OCI-LY7 (cell line): Measurements from ENCODE around the gene KIF3C. TPM values are rescaled to one million over a fixed set of nuclear protein-coding genes. Genes with fewer than 3 reads are reported as not detected.

Experiments
- BruUV-seq: library from RNA; stranded (reverse); fragments of 400-500 nt; replicated peaks from 2 replicates; lab custom pipeline; 2021; lab: Mats Ljungman, UMichigan
- CTCF ChIA-PET: fragments of 300-600 bp; sonication (Branson Sonifier 250); formaldehyde crosslinking; loops from one replicate; lab custom pipeline; 2022; ENCODE audit warnings: antibody characterized with exemption; ENCODE audit not compliant: unreplicated experiment; lab: Charles Lee
- POLR2A ChIA-PET: fragments of 300-600 bp; sonication (Branson Sonifier 250); formaldehyde crosslinking; loops from one replicate; lab custom pipeline; 2022; ENCODE audit warnings: antibody characterized with exemption; lab: Charles Lee
- DNase-seq: peaks from one replicate; pipeline ENCODE4 v3.0.0-alpha.2; 2015; ENCODE audit warnings: low spot score
- H2AFZ ChIP-seq: fragments of 200-600 bp; sonication (generic), shearing (Covaris generic); 2 replicates; pipeline ENCODE4 v1.6.1; 2014; ENCODE audit warnings: mild to moderate bottlenecking, antibody characterized with exemption, low read length, moderate library complexity
- H3K27ac ChIP-seq: fragments of 200-600 bp; sonication (generic); 2 replicates; pipeline ENCODE4 v1.5.1; 2014; ENCODE audit warnings: mixed run types, low read depth, mild to moderate bottlenecking, moderate library complexity, low read length, inconsistent platforms; ENCODE audit not compliant: poor library complexity, severe bottlenecking
- H3K36me3 ChIP-seq: fragments of 200-600 bp; sonication (generic); 2 replicates; pipeline ENCODE4 v1.6.1; 2014; ENCODE audit warnings: mild to moderate bottlenecking, antibody characterized with exemption, low read length, moderate library complexity, mixed read lengths; ENCODE audit not compliant: insufficient read depth
- H3K4me1 ChIP-seq: fragments of 200-600 bp; sonication (generic); 2 replicates; pipeline ENCODE4 v1.5.1; 2014; ENCODE audit warnings: mild to moderate bottlenecking, low read length; ENCODE audit not compliant: insufficient read depth, poor library complexity, severe bottlenecking
- H3K4me2 ChIP-seq: fragments of 200-600 bp; sonication (generic); 2 replicates; pipeline ENCODE4 v1.6.1; 2014; ENCODE audit warnings: mild to moderate bottlenecking, low read length
- H3K4me3 ChIP-seq: fragments of 200-600 bp; sonication (generic); 2 replicates; pipeline ENCODE4 v1.5.1; 2014; ENCODE audit warnings: mild to moderate bottlenecking, low read depth, low read length; ENCODE audit not compliant: poor library complexity, severe bottlenecking
- H3K79me2 ChIP-seq: fragments of 200-600 bp; sonication (generic); 2 replicates; pipeline ENCODE4 v1.6.1; 2016; ENCODE audit warnings: low read depth, mild to moderate bottlenecking, low read length, moderate library complexity, mixed read lengths; ENCODE audit not compliant: insufficient read depth
- H3K9me2 ChIP-seq: fragments of 200-600 bp; sonication (generic); 2 replicates; pipeline ENCODE4 v1.6.1; 2016; ENCODE audit warnings: mild to moderate bottlenecking, low read length, mixed read lengths; ENCODE audit not compliant: insufficient read depth
- H3K9me3 ChIP-seq: fragments of 200-600 bp; sonication (generic); 2 replicates; pipeline ENCODE4 v1.6.1; 2014; ENCODE audit warnings: mild to moderate bottlenecking, mixed run types, low read length, mixed read lengths
- H4K20me1 ChIP-seq: fragments of 200-600 bp; sonication (generic); 2 replicates; pipeline ENCODE4 v1.6.1; 2014; ENCODE audit warnings: mild to moderate bottlenecking, antibody characterized with exemption, low read length, moderate library complexity, mixed read lengths; ENCODE audit not compliant: insufficient read depth
- CTCF ChIP-seq: fragments of 200-600 bp; sonication (generic); conservative IDR thresholded peaks from 2 replicates; pipeline ENCODE4 v1.5.1; 2014; ENCODE audit warnings: mild to moderate bottlenecking, antibody characterized with exemption, low read length, moderate library complexity, mixed read lengths
- EZH2phosphoT487 ChIP-seq: fragments of 200-600 bp; sonication (generic); IDR thresholded peaks from 2 replicates; pipeline ENCODE4 v1.6.1; 2018; ENCODE audit warnings: low read depth, borderline replicate concordance, mild to moderate bottlenecking, mixed run types, antibody characterized with exemption, low read length, moderate library complexity, mixed read lengths
- intact Hi-C: fragments of 100-400 bp; cut with micrococcal nuclease; formaldehyde crosslinking; loops from one replicate; pipeline ENCODE4 v1.10.0; 2022; ENCODE audit not compliant: unreplicated experiment
- total RNA-seq, 2 experiments: library from RNA; depleted of rRNA in 1 of 2; stranded (reverse); fragments of >200 nt in 1 of 2; shearing (Covaris generic) in 1 of 2; gene quantifications; 2 replicates each; pipeline ENCODE4 v1.2.3, GENCODE V29; 2014 to 2022

KIF3C gene
- total RNA-seq, 2 experiments from 2014 or later = 3.8 to 11.4 TPM

DNA sequence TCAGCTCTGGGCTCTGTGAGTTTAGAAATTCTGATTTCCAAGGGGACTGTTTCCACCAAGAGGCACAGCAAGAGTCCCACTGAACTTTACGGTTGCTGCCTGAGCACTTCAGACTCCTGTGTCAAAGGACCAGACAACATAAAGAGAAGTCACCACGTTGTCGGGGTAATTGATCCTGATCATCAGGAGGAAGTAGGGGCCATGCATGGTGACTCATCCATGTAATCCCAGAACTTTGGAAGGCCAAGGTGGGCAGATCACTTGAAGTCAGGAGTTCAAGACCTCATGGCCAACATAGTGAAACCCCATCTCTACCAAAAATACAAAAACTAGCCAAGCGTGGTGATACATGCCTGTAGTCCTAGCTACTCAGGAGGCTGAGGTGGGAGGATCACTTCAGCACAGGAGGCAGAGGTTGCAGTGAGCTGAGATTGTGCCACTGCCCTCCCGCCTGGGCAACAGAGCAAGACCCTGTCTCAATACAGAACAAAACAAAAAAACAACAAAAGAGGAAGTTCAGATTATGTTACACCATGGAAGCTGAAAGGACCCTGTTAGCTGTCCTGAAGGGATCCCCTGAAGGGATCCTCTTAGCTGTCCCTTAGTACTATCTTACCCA is 94.6 kb downstream of the KIF3C start:
- no peak for TF ChIP-seq EZH2phosphoT487
- TF ChIP-seq CTCF = no peak
- Histone ChIP-seq H3K4me1 (no peaks in the 10 kb centered on the region), H2AFZ (no peak overlapping the region), H3K27ac (no peak overlapping the region), H3K9me2 (no peaks in the 10 kb centered on the region), H3K79me2 (no peaks in the 10 kb centered on the region), H3K4me3 (no peak overlapping the region), H3K36me3 (no peaks in the 10 kb centered on the region), H4K20me1 (no peaks in the 10 kb centered on the region), H3K9me3 (no peaks in the 10 kb centered on the region), H3K4me2 (no peak overlapping the region)
- CTCF ChIA-PET = no interaction called here
- POLR2A ChIA-PET = interaction anchor here (4.4 kb wide), 1 partner anchor 8 kb away, joined by 26 read pairs; the partner anchor contains the start of gene ASXL2
- DNase-seq = no peak
- BruUV-seq = no TSS peak
- intact Hi-C loops = no loop called here

GRCh38 chr2:25885933-25886332 is 96.4 kb downstream of the KIF3C start:
- POLR2A ChIA-PET = interaction anchor here (1.7 kb wide), 1 partner anchor 9 kb away, joined by 5 read pairs; no protein-coding TSS in a partner anchor
- H3K4me2 ChIP-seq = no peak overlapping the region
- H2AFZ ChIP-seq = no peak overlapping the region
- no peaks in the 10 kb centered on the region for H3K36me3 ChIP-seq
- H3K27ac ChIP-seq = no peak overlapping the region
- H3K4me1 ChIP-seq = no peaks in the 10 kb centered on the region
- no peaks in the 10 kb centered on the region for H3K9me2 ChIP-seq
- no TSS peak for BruUV-seq
- H3K4me3 ChIP-seq = no peak overlapping the region
- no peaks in the 10 kb centered on the region for H3K79me2 ChIP-seq
- no peaks in the 10 kb centered on the region for H4K20me1 ChIP-seq
- no peak for TF ChIP-seq CTCF
- TF ChIP-seq EZH2phosphoT487 = no peak
- CTCF ChIA-PET = no interaction called here
- no peaks in the 10 kb centered on the region for H3K9me3 ChIP-seq
- intact Hi-C loops = no loop called here
- no peak for DNase-seq

- H3K36me3 ChIP-seq = no peaks in the 10 kb centered on the region
- BruUV-seq = no TSS peak
- H3K27ac ChIP-seq = no peak overlapping the region
- no peak overlapping the region for H2AFZ ChIP-seq
- H3K4me2 ChIP-seq = no peak overlapping the region
- H3K79me2 ChIP-seq = peaks cover 14% of the 10 kb centered on the region
- CTCF ChIA-PET = no interaction called here
- H3K4me3 ChIP-seq = no peak overlapping the region
- no peak for DNase-seq
- TF ChIP-seq CTCF (no peak), EZH2phosphoT487 (no peak)
- H3K9me2 ChIP-seq = no peaks in the 10 kb centered on the region
- H3K4me1 ChIP-seq = peaks cover 12% of the 10 kb centered on the region
- no peaks in the 10 kb centered on the region; the same call in 1 of the 2 replicates for H4K20me1 ChIP-seq
- intact Hi-C loops = no loop called here
- H3K9me3 ChIP-seq = no peaks in the 10 kb centered on the region
- POLR2A ChIA-PET = no interaction called here
Measured at GRCh38 chr2:25881764-25882163, 100.5 kb downstream of the KIF3C start.
